Measurements from ENCODE around the gene DGAT2.
"Not testable (repeated sequence)": the region's sequence is repeated elsewhere in the genome, so short reads cannot be mapped to it uniquely, and the experiment has no call there.

Gene DGAT2

GRCh38 chr11:75754933-75755332 lies 13.6 kb upstream of the DGAT2 start:
- not testable (repeated sequence) for DNase-seq (ENCODE audit: low spot score)

GRCh38 chr11:75757651-75758050 lies 10.9 kb upstream of the DGAT2 start:
- no peak for DNase-seq (ENCODE audit: low spot score)

GRCh38 chr11:75759832-75760231 lies 8.7 kb upstream of the DGAT2 start:
- DNase-seq (ENCODE audit: low spot score), result no peak

- DNase-seq (ENCODE audit: low spot score), result no peak
These were observed 8.3 kb upstream of the DGAT2 start for GRCh38 chr11:75760243-75760642.

GRCh38 chr11:75760710-75761493 lies 7.7 kb upstream of the DGAT2 start:
- DNase-seq (ENCODE audit: low spot score), result no peak

GRCh38 chr11:75762158-75762557 lies 6.4 kb upstream of the DGAT2 start:
- no peak for DNase-seq (ENCODE audit: low spot score)

GRCh38 chr11:75762885-75763284 lies 5.7 kb upstream of the DGAT2 start:
- no peak for DNase-seq (ENCODE audit: low spot score)

- DNase-seq (ENCODE audit: low spot score), result no peak
These were observed 4.7 kb upstream of the DGAT2 start for GRCh38 chr11:75763846-75764245.

- no peak for DNase-seq (ENCODE audit: low spot score)
These were observed 3.5 kb upstream of the DGAT2 start for GRCh38 chr11:75765116-75765515.

GRCh38 chr11:75766443-75767227 lies 1.9 kb upstream of the DGAT2 start:
- DNase-seq (ENCODE audit: low spot score), result no peak

- no peak for DNase-seq (ENCODE audit: low spot score)
These were observed 1.4 kb upstream of the DGAT2 start for GRCh38 chr11:75767228-75767572.

GRCh38 chr11:75767793-75768111 lies 826 bp upstream of the DGAT2 start:
- no peak for DNase-seq (ENCODE audit: low spot score)

GRCh38 chr11:75768909-75769771 lies 562 bp downstream of the DGAT2 start:
- no peak for DNase-seq (ENCODE audit: low spot score)

- peak; percentile 37 for DNase-seq (ENCODE audit: low spot score)
These were observed 1.5 kb downstream of the DGAT2 start for GRCh38 chr11:75770102-75770501.

- DNase-seq (ENCODE audit: low spot score), result no peak
These were observed 3.2 kb downstream of the DGAT2 start for GRCh38 chr11:75771646-75772410.

- DNase-seq (ENCODE audit: low spot score), result peak; percentile 79
These were observed 5.2 kb downstream of the DGAT2 start for GRCh38 chr11:75773595-75774353.

- DNase-seq (ENCODE audit: low spot score), result no peak
These were observed 6.5 kb downstream of the DGAT2 start for GRCh38 chr11:75775056-75775455.

GRCh38 chr11:75776546-75776945 lies 8.0 kb downstream of the DGAT2 start:
- no peak for DNase-seq (ENCODE audit: low spot score)

- no peak for DNase-seq (ENCODE audit: low spot score)
These were observed 9.0 kb downstream of the DGAT2 start for GRCh38 chr11:75777461-75778110.

- DNase-seq (ENCODE audit: low spot score), result no peak
These were observed 10.4 kb downstream of the DGAT2 start for GRCh38 chr11:75778962-75779361.

GRCh38 chr11:75779960-75780359 lies 11.4 kb downstream of the DGAT2 start:
- no peak for DNase-seq (ENCODE audit: low spot score)

All from NAMALWA (cell line).